ENCODE data around the gene DAPP1. TPM values are rescaled to one million over a fixed set of nuclear protein-coding genes. Genes with fewer than 3 reads are reported as not detected.
"Not testable (repeated sequence)": the region's sequence is repeated elsewhere in the genome, so short reads cannot be mapped to it uniquely, and the experiment has no call there.

Gene DAPP1
- total and polyA plus RNA-seq, 2 of the 8 experiments (the other 6 are each of a cell fraction or from before 2014, with no cell fraction given), result not detected

DNA sequence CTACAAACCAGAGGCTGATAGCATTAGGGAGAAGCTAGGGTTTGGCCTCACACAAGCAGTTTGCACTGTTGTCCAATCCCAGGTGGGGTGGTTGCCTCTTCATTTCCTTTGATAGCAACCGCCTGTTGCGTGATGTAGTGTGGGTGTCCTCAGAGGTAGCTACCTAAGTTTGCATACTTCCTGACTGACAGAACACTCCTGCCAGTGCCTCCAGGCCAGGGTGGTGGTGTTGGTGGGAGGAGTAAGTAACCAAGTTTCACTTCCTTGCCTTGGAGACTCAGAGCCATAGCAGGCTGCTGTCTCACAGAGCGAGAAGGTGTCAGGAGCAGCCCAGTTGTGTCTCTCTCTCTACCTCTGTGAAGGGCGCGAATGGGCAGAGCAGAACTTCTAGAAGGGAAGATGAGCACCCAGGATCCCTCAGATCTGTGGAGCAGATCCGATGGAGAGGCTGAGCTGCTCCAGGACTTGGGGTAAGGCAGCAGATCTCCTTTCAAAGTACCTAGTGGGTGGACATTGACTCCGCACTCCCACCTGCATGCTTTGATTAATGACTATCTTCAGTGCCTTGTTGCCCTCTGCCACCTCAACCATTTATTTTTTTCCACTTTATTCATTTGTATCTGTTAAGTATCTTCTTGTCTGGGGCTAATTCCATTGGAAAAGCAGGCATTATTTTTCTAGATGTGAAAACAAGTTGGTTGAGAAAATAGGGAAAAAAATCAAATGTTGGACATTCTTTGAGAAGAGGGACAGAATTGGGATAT, at the start of gene DAPP1 (continued):
- no peak for TF ChIP-seq EP300 (IDR thresholded peaks at IDR 0.05; ENCODE audit: borderline replicate concordance in 1 of 2, low read depth in 2 of 2, low read length in 2 of 2)
- TF ChIP-seq KDM5A (IDR thresholded peaks at IDR 0.05; ENCODE audit: low read length), result no peak

DNA sequence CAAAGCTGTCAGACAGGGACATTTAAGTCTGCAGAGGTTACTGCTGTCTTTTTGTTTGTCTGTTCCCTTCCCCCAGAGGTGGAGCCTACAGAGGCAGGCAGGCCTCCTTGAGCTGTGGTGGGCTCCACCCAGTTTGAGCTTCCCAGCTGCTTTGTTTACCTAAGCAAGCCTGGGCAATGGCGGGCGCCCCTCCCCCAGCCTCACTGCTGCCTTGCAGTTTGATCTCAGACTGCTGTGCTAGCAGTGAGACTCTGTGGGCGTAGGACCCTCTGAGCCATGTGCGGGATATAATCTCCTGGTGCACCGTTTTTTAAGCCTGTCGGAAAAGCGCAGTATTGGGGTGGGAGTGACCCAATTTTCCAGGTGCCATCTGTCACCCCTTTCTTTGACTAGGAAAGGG, 45.8 kb upstream of the DAPP1 start:
- H2BK20ac ChIP-seq (ENCODE audit: low read length); H2BK5ac ChIP-seq (ENCODE audit: low read depth, low read length); H2BK12ac ChIP-seq (ENCODE audit: low read depth, low read length); FAIRE-seq; DNase-seq (ENCODE audit: low read depth in 1 of 2, low spot score in 2 of 2); H4K8ac ChIP-seq (ENCODE audit: extremely low read depth, insufficient read depth, low read length); H2AFZ ChIP-seq (ENCODE audit: low read length); H3K79me1 ChIP-seq (ENCODE audit: low read depth, low read length); H3K14ac ChIP-seq (ENCODE audit: insufficient read length); H4K5ac ChIP-seq (ENCODE audit: insufficient read length, low read depth, low read length); H3K9ac ChIP-seq (replicated peaks in 1 of 4; ENCODE audit: extremely low read depth in 1 of 4, low read depth in 3 of 4, low read length in 3 of 4); H3K56ac ChIP-seq (replicated peaks; ENCODE audit: insufficient read length, low read depth, low read length); H3K4me2 ChIP-seq (ENCODE audit: insufficient read depth in 1 of 2, low read depth in 2 of 2, low read length in 2 of 2); H2BK15ac ChIP-seq (ENCODE audit: low read length); POLR2A ChIA-PET (ENCODE audit: partially characterized antibody); H3K27me3 ChIP-seq (replicated peaks in 1 of 4; ENCODE audit: control insufficient read depth in 3 of 4, extremely low read depth in 1 of 4, insufficient read depth in 3 of 4, low read length in 3 of 4); H2AK5ac ChIP-seq (ENCODE audit: low read depth, low read length); H4K91ac ChIP-seq (replicated peaks; ENCODE audit: insufficient read length, low read length); H3K23ac ChIP-seq (ENCODE audit: insufficient read length); H4K20me1 ChIP-seq (replicated peaks in 1 of 2; ENCODE audit: control insufficient read depth in 1 of 2, insufficient read depth in 2 of 2, low read length in 2 of 2); H3K79me2 ChIP-seq (ENCODE audit: control insufficient read depth in 1 of 2, insufficient read depth in 2 of 2, low read length in 2 of 2); H3K36me3 ChIP-seq (ENCODE audit: control insufficient read depth in 2 of 4, insufficient read depth in 4 of 4, low read length in 3 of 4); H3K27ac ChIP-seq (ENCODE audit: low read depth, low read length); H3K4me3 ChIP-seq (ENCODE audit: extremely low read depth in 1 of 4, insufficient read depth in 2 of 4, low read depth in 3 of 4, low read length in 4 of 4); H3K4ac ChIP-seq (replicated peaks; ENCODE audit: insufficient read length, low read depth, low read length); H3K18ac ChIP-seq (ENCODE audit: extremely low read depth, low read length); H3K23me2 ChIP-seq (ENCODE audit: low read depth, low read length); H3K4me1 ChIP-seq (replicated peaks in 1 of 4; ENCODE audit: control insufficient read depth in 3 of 4, insufficient read depth in 4 of 4, low read length in 3 of 4); H2BK120ac ChIP-seq (replicated peaks; ENCODE audit: low read depth, low read length): not testable (repeated sequence)
- peaks cover 12 to 15% of the 10 kb centered on the region in 2 experiments for H3K9me3 ChIP-seq (ENCODE audit: insufficient read depth in 2 of 2, low read depth in 1 of 2, low read length in 1 of 2)
- CTCF ChIA-PET (ENCODE audit: partially characterized antibody), result interaction anchor here (1.1 kb wide), 1 partner anchor 47 kb away, joined by 3 read pairs; no protein-coding TSS in a partner anchor
- 88% methylated on average over 6 of the region's 7 CpGs; no CpG with 5 or more reads in 1 of the 2 experiments for WGBS, 2 experiments (ENCODE audit: extremely low coverage in 1 of 2, insufficient coverage in 1 of 2, insufficient read length in 1 of 2, insufficient replicate concordance in 2 of 2, low coverage in 1 of 2, low lambda C conversion rate in 2 of 2, missing lambda C conversion rate in 1 of 2)

All from H1 (cell line).